Spleen (tissue), 11 donors: ENCODE results near the gene MKLN1. TPM values are rescaled to one million over a fixed set of nuclear protein-coding genes. Genes with fewer than 3 reads are reported as not detected.
A peak's percentile ranks its signal among the peaks of the same experiment; 100 is the strongest.
"Not testable (repeated sequence)": the region's sequence is repeated elsewhere in the genome, so short reads cannot be mapped to it uniquely, and the experiment has no call there.

Experiments
- DNase-seq: peaks from one replicate; pipeline ENCODE4 v3.0.0-alpha.2; 2020
- H3K27ac ChIP-seq, 8 donors: fragments of 200-600 bp; sonication (generic) in 7 of 8; 1 replicate in 4 of 8; 2 replicates in 4 of 8; pipeline versions ENCODE4 v1.5.0 to v1.8.0; 2016 to 2021; ENCODE audit warnings: inconsistent platforms in 4 of 8, mild to moderate bottlenecking in 4 of 8, moderate library complexity in 1 of 8
- H3K27me3 ChIP-seq, 7 donors: fragments of 200-600 bp; sonication (generic) in 6 of 7; replicated peaks in 1 of 7; 1 replicate in 4 of 7; 2 replicates in 3 of 7; pipeline versions ENCODE4 v1.5.0 to v1.8.0; 2016 to 2021; ENCODE audit warnings: inconsistent platforms in 3 of 7, mild to moderate bottlenecking in 1 of 7
- H3K36me3 ChIP-seq, 6 donors: fragments of 200-600 bp; sonication (generic) in 5 of 6; 1 replicate in 4 of 6; 2 replicates in 2 of 6; pipeline versions ENCODE4 v1.5.0 to v1.8.0; 2016 to 2021; ENCODE audit warnings: inconsistent platforms in 2 of 6
- H3K4me1 ChIP-seq, 6 donors: fragments of 200-600 bp; sonication (generic) in 5 of 6; 1 replicate in 3 of 6; 2 replicates in 3 of 6; pipeline versions ENCODE4 v1.5.0 to v1.8.0; 2016 to 2021; ENCODE audit warnings: inconsistent platforms in 3 of 6
- H3K4me3 ChIP-seq, 8 donors: fragments of 200-600 bp; sonication (generic) in 7 of 8; 1 replicate in 4 of 8; 2 replicates in 4 of 8; pipeline versions ENCODE4 v1.5.0 to v1.8.0; 2016 to 2021; ENCODE audit warnings: inconsistent platforms in 4 of 8, mild to moderate bottlenecking in 4 of 8, moderate library complexity in 2 of 8
- H3K9me3 ChIP-seq, 8 donors: fragments of 200-600 bp; sonication (generic) in 7 of 8; 1 replicate in 4 of 8; 2 replicates in 4 of 8; pipeline versions ENCODE4 v1.5.0 to v1.8.0; 2016 to 2021; ENCODE audit warnings: inconsistent platforms in 4 of 8
- POLR2A ChIP-seq, 3 donors: fragments of 450-650 bp; IDR thresholded peaks; one replicate each; pipeline ENCODE4 v1.5.1; 2017; ENCODE audit warnings: antibody characterized with exemption in 3 of 3, mild to moderate bottlenecking in 1 of 3
- POLR2AphosphoS5 ChIP-seq, 3 donors: sonication (generic); formaldehyde crosslinking; IDR thresholded peaks; one replicate each; pipeline ENCODE4 v1.5.1; 2017; ENCODE audit warnings: antibody characterized with exemption in 3 of 3
- WGBS, 5 donors: extraction: QIAGEN DNeasy Blood & Tissue Kit in 3 of 5; methylation state at CpG; one replicate each; pipeline versions ENCODE4 v1.1.5 to v1.1.7; 2013 to 2018; 5-methylcytosine and 5-hydroxymethylcytosine counted together
- intact Hi-C: fragments of 100-400 bp; cut with DNase I; formaldehyde crosslinking; loops from one replicate; pipeline ENCODE4 v1.15.0; 2023; ENCODE audit warnings: low total_unique reads
- polyA plus RNA-seq, 3 donors: library from polyadenylated mRNA; stranded (reverse); fragments of 200-250 nt; gene quantifications; one replicate each; pipeline ENCODE4 v1.2.1, GENCODE V29; 2013
- total RNA-seq, 7 donors: library from RNA; depleted of rRNA in 3 of 7; stranded (reverse); fragments of >200 nt in 3 of 7; fragmentation: NEBNext Ultra II Directional in 4 of 7; extraction: Animal tissue kit (Norgen Biotek cat#: 25700) in 4 of 7; gene quantifications; one replicate each; pipeline versions ENCODE4 v1.1.0 to v1.2.1, GENCODE V29; 2016 to 2021
- TF ChIP-seq, protein P1 (sequence below), 11 experiments: fragments of 200-600 bp in 7 of 11; fragments of 450-650 bp in 4 of 11; sonication (generic) in 4 of 11; IDR thresholded peaks in 8 of 11; conservative IDR thresholded peaks in 3 of 11; 1 replicate in 7 of 11; 2 replicates in 4 of 11; pipeline versions ENCODE4 v1.4.0 to v1.8.0; 2016 to 2021; ENCODE audit warnings: antibody characterized with exemption in 11 of 11, inconsistent platforms in 4 of 11, mild to moderate bottlenecking in 1 of 11
- donor health status: healthy with polysubstance abuse.
- donor health status: DM: no; HTN: no; CAD: no; lungs with moderate emphysema.
- donor health status: DM: no; HTN: no; CAD: no.
- donor health status: Bipolar disorder and iron deficiency.
- donor health status: healthy.
- donor health status: DM: no; HTN: no; CAD: no.
- donor health status: DM: yes; HTN: yes; CAD: no.

The MKLN1 gene
- total and polyA plus RNA-seq, 10 donors = 7.1 to 87.4 (median 66.5) TPM

DNA sequence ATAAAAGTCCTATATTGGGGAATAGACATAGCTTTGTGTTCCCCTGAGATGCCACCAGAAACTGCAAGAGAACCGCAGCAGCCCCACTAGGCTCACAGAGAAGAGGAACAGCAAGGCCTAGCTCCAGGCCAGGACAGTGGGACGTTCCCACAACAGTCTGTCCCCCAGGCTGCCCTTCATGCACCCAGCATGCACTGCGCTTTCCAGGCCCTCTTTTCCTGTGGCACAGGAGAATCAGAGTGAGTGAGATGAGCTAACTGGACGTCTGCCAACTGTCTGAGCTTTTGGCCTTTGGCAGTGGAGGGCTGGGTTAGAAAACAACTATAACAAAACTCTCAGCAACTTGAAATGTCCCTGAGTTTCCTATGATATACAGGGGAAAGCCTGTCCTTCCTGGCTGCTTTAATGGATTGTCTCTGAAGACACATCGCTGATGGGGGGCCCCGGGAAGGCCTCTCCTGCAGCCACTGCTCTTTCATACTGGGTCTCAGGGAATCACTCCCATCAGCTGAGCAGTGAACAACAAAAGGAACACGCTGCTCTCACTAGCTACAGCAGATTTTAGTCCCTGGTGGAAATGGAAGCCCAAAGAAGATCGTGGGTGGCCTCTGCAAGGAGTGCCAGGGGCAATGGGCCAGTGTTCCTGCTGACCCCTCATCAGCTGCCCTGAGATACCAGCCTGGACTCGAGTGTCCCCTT is 175.3 kb downstream of the MKLN1 start:
- intact Hi-C loops = no loop called here
- Histone ChIP-seq H3K9me3 (no peaks in the 10 kb centered on the region), H3K4me3 (no peak overlapping the region), H3K27me3 (no peaks in the 10 kb centered on the region), H3K36me3 (peaks cover 0 to 34% (median 0%) of the 10 kb centered on the region in 6 donors), H3K27ac (peak overlapping the region in 6 of 8 donors; percentile 10 to 60 (median 36)), H3K4me1 (peaks cover 0 to 38% (median 16%) of the 10 kb centered on the region in 6 donors)
- no peak for DNase-seq
- 63 to 77% (median 70%) methylated on average over 4 to 9 of the region's 9 CpGs for WGBS, 5 donors
- peak in 2 of 3 donors; percentile 57 for TF ChIP-seq POLR2AphosphoS5 (IDR thresholded peaks at IDR 0.05)
- no peak for TF ChIP-seq POLR2A (IDR thresholded peaks at IDR 0.05)

DNA sequence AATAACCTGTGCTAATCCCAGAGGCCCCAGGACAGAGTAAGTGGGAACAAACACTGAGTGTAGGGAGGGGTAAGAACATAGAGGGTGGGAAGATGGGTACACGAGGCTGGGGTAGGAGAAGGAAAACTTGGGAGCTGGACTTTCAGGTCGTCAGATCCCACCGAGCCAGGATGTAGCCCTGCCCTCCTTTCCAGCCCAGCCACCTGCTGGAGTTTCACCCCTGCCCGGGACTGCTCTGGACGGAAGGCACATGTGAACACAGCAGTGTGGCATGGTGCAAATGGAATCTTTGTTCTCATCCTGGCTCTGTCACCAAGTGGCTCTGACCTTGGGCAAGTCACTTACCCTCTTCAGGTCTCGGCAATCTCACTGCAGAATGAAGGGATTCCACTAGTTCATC is 176.0 kb downstream of the MKLN1 start:
- Histone ChIP-seq H3K4me1 (peaks cover 0 to 45% (median 21%) of the 10 kb centered on the region in 6 donors), H3K27ac (peak overlapping the region in 5 of 8 donors; percentile 10 to 60 (median 30)), H3K27me3 (no peaks in the 10 kb centered on the region), H3K36me3 (peaks cover 0 to 27% (median 0%) of the 10 kb centered on the region in 6 donors), H3K4me3 (no peak overlapping the region), H3K9me3 (no peaks in the 10 kb centered on the region)
- TF ChIP-seq, protein P1, sequence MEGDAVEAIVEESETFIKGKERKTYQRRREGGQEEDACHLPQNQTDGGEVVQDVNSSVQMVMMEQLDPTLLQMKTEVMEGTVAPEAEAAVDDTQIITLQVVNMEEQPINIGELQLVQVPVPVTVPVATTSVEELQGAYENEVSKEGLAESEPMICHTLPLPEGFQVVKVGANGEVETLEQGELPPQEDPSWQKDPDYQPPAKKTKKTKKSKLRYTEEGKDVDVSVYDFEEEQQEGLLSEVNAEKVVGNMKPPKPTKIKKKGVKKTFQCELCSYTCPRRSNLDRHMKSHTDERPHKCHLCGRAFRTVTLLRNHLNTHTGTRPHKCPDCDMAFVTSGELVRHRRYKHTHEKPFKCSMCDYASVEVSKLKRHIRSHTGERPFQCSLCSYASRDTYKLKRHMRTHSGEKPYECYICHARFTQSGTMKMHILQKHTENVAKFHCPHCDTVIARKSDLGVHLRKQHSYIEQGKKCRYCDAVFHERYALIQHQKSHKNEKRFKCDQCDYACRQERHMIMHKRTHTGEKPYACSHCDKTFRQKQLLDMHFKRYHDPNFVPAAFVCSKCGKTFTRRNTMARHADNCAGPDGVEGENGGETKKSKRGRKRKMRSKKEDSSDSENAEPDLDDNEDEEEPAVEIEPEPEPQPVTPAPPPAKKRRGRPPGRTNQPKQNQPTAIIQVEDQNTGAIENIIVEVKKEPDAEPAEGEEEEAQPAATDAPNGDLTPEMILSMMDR (IDR thresholded peaks at IDR 0.05 in 8 of 11, conservative IDR thresholded peaks at IDR 0.05 in 3 of 11) = no peak
- TF ChIP-seq POLR2A (IDR thresholded peaks at IDR 0.05) = no peak
- no peak for TF ChIP-seq POLR2AphosphoS5 (IDR thresholded peaks at IDR 0.05)
- no peak for DNase-seq
- 66 to 81% (median 77%) methylated on average over 6 of the region's 6 CpGs for WGBS, 5 donors
- intact Hi-C loops = no loop called here

DNA sequence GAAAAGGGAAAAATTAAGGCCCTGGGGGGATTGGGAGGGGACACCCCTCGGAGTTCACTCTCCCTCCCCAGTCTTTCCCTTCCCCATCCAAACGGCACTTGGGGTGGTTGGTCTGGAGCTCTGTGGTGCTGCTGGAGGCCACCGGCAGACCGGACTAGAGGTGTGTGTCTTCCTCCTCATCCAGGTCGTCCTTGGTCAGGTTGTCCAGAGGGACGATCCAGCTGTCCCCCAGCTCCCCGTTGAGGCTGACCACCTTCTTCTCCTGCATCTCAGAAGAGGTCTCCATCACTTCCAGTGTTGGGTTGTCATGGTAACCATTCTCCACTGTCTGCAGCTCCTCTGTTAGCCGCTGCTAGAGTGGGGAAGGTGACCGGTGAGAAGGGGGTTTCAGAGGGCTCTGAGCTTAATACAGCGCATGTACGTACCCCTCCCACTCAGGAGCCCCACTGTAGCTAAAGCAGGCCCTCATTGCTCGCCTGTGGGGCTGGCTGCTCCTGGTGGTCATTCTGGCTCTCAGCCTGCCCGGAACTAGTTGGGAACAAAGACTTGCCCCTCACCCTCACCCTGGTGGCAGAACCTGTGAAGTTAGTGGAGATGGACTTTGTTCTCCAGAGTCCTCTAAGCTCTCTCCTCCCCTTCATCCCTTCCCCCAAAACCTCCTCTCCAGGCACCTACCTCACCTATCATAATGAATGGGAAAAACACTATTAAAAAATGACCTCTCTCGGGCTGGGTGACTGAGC is 176.7 kb downstream of the MKLN1 start:
- Histone ChIP-seq H3K4me1 (peaks cover 0 to 49% (median 21%) of the 10 kb centered on the region in 6 donors), H3K9me3 (no peaks in the 10 kb centered on the region), H3K27me3 (no peaks in the 10 kb centered on the region), H3K4me3 (no peak overlapping the region), H3K27ac (peak overlapping the region in 1 of 8 donors; percentile 30), H3K36me3 (peaks cover 0 to 20% (median 0%) of the 10 kb centered on the region in 6 donors)
- TF ChIP-seq POLR2A (IDR thresholded peaks at IDR 0.05) = no peak
- peak in 1 of 3 donors; percentile 18 for TF ChIP-seq POLR2AphosphoS5 (IDR thresholded peaks at IDR 0.05)
- no peak for DNase-seq
- 88 to 93% (median 91%) methylated on average over 14 of the region's 14 CpGs for WGBS, 5 donors
- intact Hi-C loops = no loop called here

DNA sequence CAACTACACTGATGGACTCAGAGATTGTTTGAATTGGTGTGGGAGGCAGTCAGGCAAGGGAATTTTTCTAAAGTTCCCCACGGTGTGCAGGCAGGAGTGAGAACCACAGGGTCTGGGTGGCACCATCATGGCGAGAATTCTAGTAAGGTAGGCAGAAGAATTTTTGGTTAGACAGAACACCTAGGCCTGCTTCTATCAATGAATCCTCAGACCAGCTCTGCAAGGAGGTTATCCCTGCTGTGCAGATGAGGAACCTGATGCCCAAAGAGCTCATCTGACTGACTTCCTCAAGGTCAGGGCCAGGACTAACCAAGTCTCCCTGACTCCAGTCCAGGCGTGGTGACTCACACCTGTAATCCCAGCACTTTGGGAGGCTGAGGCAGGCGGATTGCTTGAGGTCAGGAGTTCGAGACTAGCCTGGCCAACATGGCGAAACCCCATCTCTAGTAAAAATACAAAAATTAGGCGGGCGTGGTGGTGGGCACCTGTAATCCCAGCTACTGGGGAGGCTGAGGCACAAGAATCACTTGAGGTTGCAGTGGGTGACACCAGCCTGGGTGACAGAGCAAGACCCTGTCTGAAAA is 177.5 kb downstream of the MKLN1 start:
- Histone ChIP-seq H3K4me1 (peaks cover 0 to 49% (median 21%) of the 10 kb centered on the region in 6 donors), H3K36me3 (peaks cover 0 to 14% (median 0%) of the 10 kb centered on the region in 6 donors)
- H3K9me3 ChIP-seq, DNase-seq, H3K27me3 ChIP-seq, H3K27ac ChIP-seq, intact Hi-C loops, H3K4me3 ChIP-seq: not testable (repeated sequence)
- 85 to 95% (median 87%) methylated on average over 8 of the region's 8 CpGs for WGBS, 5 donors

DNA sequence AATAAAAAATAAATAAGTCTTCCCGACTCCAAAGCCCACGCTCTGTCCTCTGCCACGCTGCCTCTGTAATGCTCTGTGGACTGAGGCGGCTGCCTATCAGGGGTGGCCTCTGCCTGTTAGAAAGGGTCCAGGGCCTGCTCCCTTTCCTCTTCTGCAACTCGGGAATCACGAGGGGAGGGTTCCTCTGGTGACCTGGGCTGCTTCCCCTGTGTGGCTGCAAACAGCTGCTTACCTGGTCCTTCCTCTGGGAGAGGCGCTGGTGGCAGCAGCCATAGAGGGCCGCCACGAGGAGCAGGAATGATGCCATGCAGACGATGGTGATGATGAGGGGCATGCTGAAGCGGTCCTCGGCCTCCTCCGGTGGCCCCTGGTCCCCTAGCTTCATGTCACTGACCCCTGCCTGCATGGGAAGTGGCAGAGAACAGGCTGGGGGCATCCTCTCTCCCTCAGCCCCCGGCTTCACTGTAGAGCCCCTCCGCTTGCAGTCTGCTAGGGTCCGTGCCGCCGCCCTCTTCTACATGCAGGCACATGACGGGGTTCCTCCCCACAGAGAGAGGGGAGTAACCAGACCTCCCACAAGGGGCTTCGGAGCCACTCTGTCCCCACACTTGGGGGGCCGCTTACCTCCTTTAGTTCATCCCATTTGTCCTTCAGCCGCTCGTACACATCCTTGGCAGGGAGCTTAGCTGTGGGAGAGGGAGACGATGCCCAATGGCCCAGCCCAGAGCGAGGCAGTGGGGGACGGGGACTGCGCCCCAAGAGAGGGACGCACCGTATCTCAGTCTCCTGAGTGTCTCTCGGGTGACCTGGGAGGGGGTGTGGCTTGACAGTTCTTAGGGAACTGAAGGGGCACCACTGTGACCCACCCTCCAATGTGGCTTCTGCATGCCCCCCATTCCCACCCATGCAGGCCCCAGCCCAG is 178.2 kb downstream of the MKLN1 start:
- Histone ChIP-seq H3K4me1 (peaks cover 0 to 49% (median 21%) of the 10 kb centered on the region in 6 donors), H3K9me3 (no peaks in the 10 kb centered on the region), H3K4me3 (no peak overlapping the region), H3K27me3 (no peaks in the 10 kb centered on the region), H3K27ac (no peak overlapping the region), H3K36me3 (peaks cover 0 to 16% (median 0%) of the 10 kb centered on the region in 6 donors)
- TF ChIP-seq POLR2AphosphoS5 (IDR thresholded peaks at IDR 0.05) (peak in 1 of 3 donors; percentile 62), POLR2A (IDR thresholded peaks at IDR 0.05) (no peak)
- DNase-seq = no peak
- intact Hi-C loops = no loop called here
- 88 to 93% (median 90%) methylated on average over 18 to 30 of the region's 30 CpGs for WGBS, 5 donors
